MM.1S (cell line): ENCODE data around the gene ZDHHC7.

Source experiments
- DNase-seq: peaks from one replicate; pipeline ENCODE4 v3.0.0-alpha.2; 2015
- H2AFZ ChIP-seq: fragments of 300-600 bp; sonication (generic); 2 replicates; pipeline ENCODE4 v1.6.0; 2016; ENCODE audit warnings: antibody characterized with exemption, low read length
- H3F3A ChIP-seq: fragments of 300-600 bp; sonication (generic); 2 replicates; pipeline ENCODE4 v1.6.1; 2016; ENCODE audit warnings: mild to moderate bottlenecking, antibody characterized with exemption, low read length, moderate library complexity, mixed read lengths; ENCODE audit not compliant: insufficient read depth
- H3K27ac ChIP-seq: fragments of 300-600 bp; sonication (generic); 2 replicates; pipeline ENCODE4 v1.5.1; 2016; ENCODE audit warnings: mild to moderate bottlenecking, low read length
- H3K27me3 ChIP-seq: fragments of 300-600 bp; sonication (generic); replicated peaks from 2 replicates; pipeline ENCODE4 v1.6.0; 2016; ENCODE audit warnings: low read length; ENCODE audit not compliant: insufficient read depth
- H3K36me3 ChIP-seq: fragments of 300-600 bp; sonication (generic); replicated peaks from 2 replicates; pipeline ENCODE4 v1.6.1; 2016; ENCODE audit warnings: mild to moderate bottlenecking, low read length, mixed read lengths; ENCODE audit not compliant: insufficient read depth
- H3K4me1 ChIP-seq: fragments of 300-600 bp; sonication (generic); 2 replicates; pipeline ENCODE4 v1.6.1; 2016; ENCODE audit warnings: low read length, mixed read lengths
- H3K4me2 ChIP-seq: fragments of 300-600 bp; sonication (generic); 2 replicates; pipeline ENCODE4 v1.6.0; 2016; ENCODE audit warnings: low read depth, low read length
- H3K4me3 ChIP-seq: fragments of 300-600 bp; sonication (generic); 2 replicates; pipeline ENCODE4 v1.5.1; 2016; ENCODE audit warnings: low read length, mixed read lengths
- H3K79me2 ChIP-seq: fragments of 300-600 bp; sonication (generic); 2 replicates; pipeline ENCODE4 v1.6.1; 2016; ENCODE audit warnings: mixed run types, low read length, mixed read lengths
- H3K9ac ChIP-seq: fragments of 300-600 bp; sonication (generic); 2 replicates; pipeline ENCODE4 v1.6.1; 2016; ENCODE audit warnings: low read length, mixed read lengths
- H3K9me2 ChIP-seq: fragments of 300-600 bp; sonication (generic); replicated peaks from 2 replicates; pipeline ENCODE4 v1.6.1; 2016; ENCODE audit warnings: mild to moderate bottlenecking, low read length, mixed read lengths; ENCODE audit not compliant: insufficient read depth
- H3K9me3 ChIP-seq: fragments of 300-600 bp; sonication (generic); replicated peaks from 2 replicates; pipeline ENCODE4 v1.6.1; 2016; ENCODE audit warnings: mild to moderate bottlenecking, low read length, mixed read lengths; ENCODE audit not compliant: insufficient read depth
- H4K20me1 ChIP-seq: fragments of 300-600 bp; sonication (generic); 2 replicates; pipeline ENCODE4 v1.6.1; 2016; ENCODE audit warnings: mild to moderate bottlenecking, low read length, moderate library complexity, mixed read lengths; ENCODE audit not compliant: insufficient read depth
- CTCF ChIP-seq: fragments of 300-600 bp; sonication (generic); IDR thresholded peaks from 2 replicates; pipeline ENCODE4 v1.5.1; 2016; ENCODE audit warnings: antibody characterized with exemption, low read length, mixed read lengths
- EZH2 ChIP-seq: fragments of 300-600 bp; sonication (generic); optimal IDR thresholded peaks from 2 replicates; pipeline ENCODE3; 2017; ENCODE audit warnings: low read depth, mild to moderate bottlenecking, antibody characterized with exemption, low read length, mixed read lengths
- EZH2phosphoT487 ChIP-seq: fragments of 300-600 bp; sonication (generic); IDR thresholded peaks from 2 replicates; pipeline ENCODE4 v1.6.1; 2018; ENCODE audit warnings: antibody characterized with exemption, low read length

ZDHHC7 gene

GRCh38 chr16:84973236-84973635 is 38.1 kb downstream of the ZDHHC7 start:
- H3K4me2 ChIP-seq, result no peak overlapping the region
- H3K4me1 ChIP-seq, result no peaks in the 10 kb centered on the region
- no peak for DNase-seq
- no peaks in the 10 kb centered on the region for H3K9me2 ChIP-seq
- H3K9me3 ChIP-seq, result no peaks in the 10 kb centered on the region
- no peak overlapping the region for H3K27ac ChIP-seq
- H2AFZ ChIP-seq, result no peak overlapping the region
- no peak overlapping the region for H3K9ac ChIP-seq
- H3K79me2 ChIP-seq, result no peaks in the 10 kb centered on the region
- H3K27me3 ChIP-seq, result no peaks in the 10 kb centered on the region; the same call in none of the 2 replicates
- H3K36me3 ChIP-seq, result no peaks in the 10 kb centered on the region
- H3K4me3 ChIP-seq, result no peak overlapping the region
- H3F3A ChIP-seq, result no peaks in the 10 kb centered on the region
- no peaks in the 10 kb centered on the region for H4K20me1 ChIP-seq
- TF ChIP-seq EZH2 (no peak), EZH2phosphoT487 (no peak), CTCF (no peak)

DNA sequence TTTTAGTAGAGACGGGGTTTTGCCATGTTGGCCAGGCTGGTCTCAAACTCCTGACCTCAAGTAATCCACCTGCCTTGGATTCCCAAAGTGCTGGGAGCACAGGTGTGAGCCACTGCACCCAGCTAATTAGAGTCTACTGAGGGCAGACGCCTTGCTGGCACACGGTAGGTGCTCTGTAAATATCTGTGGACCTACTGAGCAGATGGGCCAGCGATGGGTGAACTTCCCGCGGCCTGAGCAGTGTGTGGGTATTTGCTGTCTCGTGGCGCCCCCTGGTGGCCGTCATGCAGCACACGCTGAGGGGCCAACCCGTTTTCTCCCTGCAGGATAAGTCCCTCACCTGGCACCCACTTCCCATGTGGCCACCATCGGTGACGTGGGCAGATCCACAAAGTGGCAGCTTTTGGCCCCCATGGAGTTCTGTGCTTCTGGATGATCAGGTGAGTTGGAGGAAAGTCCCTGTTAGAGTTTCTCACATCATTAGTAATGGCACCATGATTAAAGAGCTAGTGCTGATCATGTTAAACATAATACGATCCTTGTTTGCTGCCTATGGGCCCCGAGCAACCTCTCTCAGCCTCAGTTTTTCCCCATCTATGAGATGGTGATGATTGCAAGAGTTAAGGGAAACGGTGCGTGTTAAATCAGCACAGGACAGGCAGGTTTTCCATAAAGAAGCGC is 40.7 kb downstream of the ZDHHC7 start:
- no peak overlapping the region for H3K4me2 ChIP-seq

DNA sequence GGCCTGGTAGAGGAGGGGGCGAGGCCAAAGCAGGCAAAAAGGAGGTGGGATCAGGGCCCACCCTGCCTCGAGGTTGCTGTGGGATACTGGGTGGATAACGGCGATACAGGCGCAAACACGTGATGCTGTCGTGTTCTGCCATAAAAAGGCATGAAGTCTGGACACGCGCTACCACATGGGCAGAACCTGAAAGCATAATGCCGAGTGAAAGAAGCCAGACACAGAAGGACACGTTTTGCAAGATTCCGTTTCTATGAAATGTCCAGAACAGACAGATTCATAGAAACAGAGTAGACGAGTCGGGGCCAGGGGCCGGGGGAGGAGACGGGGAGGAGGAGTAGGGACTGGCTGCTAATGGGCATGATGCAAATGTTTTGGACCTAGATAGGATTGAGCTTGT is 43.5 kb downstream of the ZDHHC7 start:
- Histone ChIP-seq H3F3A (no peaks in the 10 kb centered on the region), H2AFZ (no peak overlapping the region), H3K27ac (no peak overlapping the region), H3K9me3 (no peaks in the 10 kb centered on the region), H3K9me2 (no peaks in the 10 kb centered on the region), H4K20me1 (no peaks in the 10 kb centered on the region), H3K9ac (no peak overlapping the region), H3K4me1 (no peaks in the 10 kb centered on the region), H3K36me3 (no peaks in the 10 kb centered on the region), H3K27me3 (no peaks in the 10 kb centered on the region; the same call in none of the 2 replicates), H3K79me2 (no peaks in the 10 kb centered on the region), H3K4me2 (no peak overlapping the region), H3K4me3 (no peak overlapping the region)
- no peak for TF ChIP-seq CTCF
- no peak for TF ChIP-seq EZH2
- no peak for TF ChIP-seq EZH2phosphoT487
- DNase-seq, result no peak

More for the DNA sequence above, 40.7 kb downstream of the ZDHHC7 start:
- TF ChIP-seq EZH2 (no peak), CTCF (peak; percentile 69), EZH2phosphoT487 (no peak)
- Histone ChIP-seq H3K9me2 (no peaks in the 10 kb centered on the region), H3F3A (no peaks in the 10 kb centered on the region), H3K79me2 (no peaks in the 10 kb centered on the region), H3K27ac (no peak overlapping the region), H3K4me1 (no peaks in the 10 kb centered on the region), H3K36me3 (no peaks in the 10 kb centered on the region), H4K20me1 (no peaks in the 10 kb centered on the region), H2AFZ (no peak overlapping the region), H3K27me3 (no peaks in the 10 kb centered on the region; the same call in none of the 2 replicates), H3K4me3 (no peak overlapping the region), H3K9ac (no peak overlapping the region), H3K9me3 (no peaks in the 10 kb centered on the region)
- peak; percentile 48 for DNase-seq
